Vagina (tissue), 2 donors: ENCODE data around the gene SCFD2.
"Not testable (repeated sequence)": the region's sequence is repeated elsewhere in the genome, so short reads cannot be mapped to it uniquely, and the experiment has no call there.

Experiments used
- POLR2A ChIP-seq, 2 donors: fragments of 450-650 bp; IDR thresholded peaks; one replicate each; pipeline ENCODE4 v1.6.1; 2017; ENCODE audit warnings: antibody characterized with exemption in 2 of 2, mild to moderate bottlenecking in 2 of 2, moderate library complexity in 2 of 2
- POLR2AphosphoS5 ChIP-seq, 2 donors: sonication (generic); formaldehyde crosslinking; IDR thresholded peaks; one replicate each; pipeline ENCODE4 v1.9.0; 2017; ENCODE audit warnings: antibody characterized with exemption in 2 of 2, mild to moderate bottlenecking in 2 of 2, low read depth in 1 of 2; ENCODE audit not compliant: insufficient read depth in 1 of 2
- TF ChIP-seq, protein P1 (sequence below), 3 experiments: fragments of 450-650 bp in 2 of 3; fragments of 200-600 bp in 1 of 3; sonication (generic) in 1 of 3; IDR thresholded peaks; one replicate each; pipeline ENCODE4 v1.5.1; 2017 to 2019; ENCODE audit warnings: antibody characterized with exemption in 3 of 3, mild to moderate bottlenecking in 2 of 3, moderate library complexity in 2 of 3

DNA sequence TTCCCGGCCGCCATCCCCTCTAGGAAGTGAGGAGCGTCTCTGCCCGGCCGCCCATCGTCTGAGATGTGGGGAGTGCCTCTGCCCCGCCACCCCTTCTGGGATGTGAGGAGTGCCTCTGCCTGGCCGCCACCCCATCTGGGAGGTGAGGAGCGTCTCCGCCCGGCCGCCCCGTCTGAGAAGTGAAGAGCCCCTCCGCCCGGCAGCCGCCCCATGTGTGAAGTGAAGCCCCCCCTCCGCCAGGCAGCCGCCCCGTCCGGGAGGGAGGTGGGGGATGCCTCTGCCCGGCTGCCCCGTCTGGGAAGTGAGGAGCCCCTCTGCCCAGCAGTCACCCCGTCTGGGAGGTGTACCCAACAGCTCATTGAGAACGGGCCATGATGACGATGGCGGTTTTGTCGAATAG is 373.3 kb downstream of the SCFD2 start:
- TF ChIP-seq, protein P1, sequence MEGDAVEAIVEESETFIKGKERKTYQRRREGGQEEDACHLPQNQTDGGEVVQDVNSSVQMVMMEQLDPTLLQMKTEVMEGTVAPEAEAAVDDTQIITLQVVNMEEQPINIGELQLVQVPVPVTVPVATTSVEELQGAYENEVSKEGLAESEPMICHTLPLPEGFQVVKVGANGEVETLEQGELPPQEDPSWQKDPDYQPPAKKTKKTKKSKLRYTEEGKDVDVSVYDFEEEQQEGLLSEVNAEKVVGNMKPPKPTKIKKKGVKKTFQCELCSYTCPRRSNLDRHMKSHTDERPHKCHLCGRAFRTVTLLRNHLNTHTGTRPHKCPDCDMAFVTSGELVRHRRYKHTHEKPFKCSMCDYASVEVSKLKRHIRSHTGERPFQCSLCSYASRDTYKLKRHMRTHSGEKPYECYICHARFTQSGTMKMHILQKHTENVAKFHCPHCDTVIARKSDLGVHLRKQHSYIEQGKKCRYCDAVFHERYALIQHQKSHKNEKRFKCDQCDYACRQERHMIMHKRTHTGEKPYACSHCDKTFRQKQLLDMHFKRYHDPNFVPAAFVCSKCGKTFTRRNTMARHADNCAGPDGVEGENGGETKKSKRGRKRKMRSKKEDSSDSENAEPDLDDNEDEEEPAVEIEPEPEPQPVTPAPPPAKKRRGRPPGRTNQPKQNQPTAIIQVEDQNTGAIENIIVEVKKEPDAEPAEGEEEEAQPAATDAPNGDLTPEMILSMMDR (IDR thresholded peaks at IDR 0.05) = not testable (repeated sequence)
- not testable (repeated sequence) for TF ChIP-seq POLR2AphosphoS5 (IDR thresholded peaks at IDR 0.05; ENCODE audit: insufficient read depth in 1 of 2, low read depth in 1 of 2); POLR2A (IDR thresholded peaks at IDR 0.05)
